GM21786 (cell line): ENCODE results near the gene PRKN.

ENCODE experiments used
- ATAC-seq: cut with Tn5 transposase; IDR thresholded peaks from one replicate; pipeline ENCODE4 v1.9.1; 2021; ENCODE audit not compliant: unreplicated experiment

The PRKN gene

GRCh38 chr6:162388383-162388777 lies 339.2 kb downstream of the PRKN start:
- no peak for ATAC-seq

- no peak for ATAC-seq
These were observed 339.7 kb downstream of the PRKN start for GRCh38 chr6:162387718-162388382.

GRCh38 chr6:162385980-162386379 lies 341.6 kb downstream of the PRKN start:
- ATAC-seq: no peak

DNA sequence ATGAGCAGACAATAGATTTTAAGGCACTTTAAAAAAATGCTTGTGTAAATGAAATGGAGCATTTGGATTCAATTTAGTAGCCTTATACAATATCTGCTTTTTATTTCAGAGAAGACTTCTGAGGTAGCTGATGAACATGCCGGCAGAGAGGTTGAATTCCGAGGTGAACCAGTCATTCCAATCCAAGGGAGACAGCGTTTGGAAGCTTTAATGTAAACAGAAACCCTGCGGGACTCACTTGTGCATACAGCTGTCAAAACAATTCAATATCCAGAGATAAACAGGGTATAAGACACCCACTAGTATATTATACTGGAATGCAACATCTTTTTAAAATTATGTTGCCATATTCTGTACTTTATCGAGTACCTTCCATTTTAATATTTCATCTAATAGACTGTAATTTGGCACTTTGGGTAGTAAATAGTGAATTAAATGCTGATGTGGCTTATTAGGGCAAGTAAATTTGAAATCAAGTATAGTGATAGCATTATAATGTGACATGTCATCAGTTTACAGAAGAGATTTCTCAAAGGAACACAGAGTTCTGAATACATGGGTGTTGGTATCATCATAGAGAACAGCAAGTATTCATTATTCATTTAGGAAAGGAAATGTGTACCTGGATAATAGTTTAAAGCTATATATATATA lies 347.7 kb downstream of the PRKN start:
- no peak for ATAC-seq

GRCh38 chr6:162377735-162378134 lies 349.8 kb downstream of the PRKN start:
- no peak for ATAC-seq

DNA sequence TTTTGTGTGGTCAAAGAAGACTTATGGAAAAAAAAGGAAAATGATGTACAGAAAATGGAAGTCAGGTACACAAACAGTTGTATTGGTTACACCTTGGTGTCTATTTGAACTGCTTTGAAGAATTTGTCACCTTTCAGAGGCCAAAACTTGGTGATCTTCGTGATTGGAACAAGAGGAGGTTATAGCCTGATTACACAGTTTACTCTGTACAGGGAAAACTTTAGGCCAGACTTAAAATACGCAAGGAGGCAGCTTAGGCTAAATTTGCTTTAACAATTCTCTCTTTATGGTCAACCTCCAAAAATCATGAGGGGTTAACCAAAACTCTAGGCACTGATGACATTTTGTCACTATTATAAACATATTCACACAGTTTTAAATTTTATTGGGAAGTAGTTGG lies 353.7 kb downstream of the PRKN start:
- ATAC-seq: no peak

- no peak for ATAC-seq
These were observed 354.4 kb downstream of the PRKN start for GRCh38 chr6:162373192-162373591.

GRCh38 chr6:162372106-162372505 lies 355.5 kb downstream of the PRKN start:
- no peak for ATAC-seq

- no peak for ATAC-seq
These were observed 356.4 kb downstream of the PRKN start for GRCh38 chr6:162371121-162371520.

DNA sequence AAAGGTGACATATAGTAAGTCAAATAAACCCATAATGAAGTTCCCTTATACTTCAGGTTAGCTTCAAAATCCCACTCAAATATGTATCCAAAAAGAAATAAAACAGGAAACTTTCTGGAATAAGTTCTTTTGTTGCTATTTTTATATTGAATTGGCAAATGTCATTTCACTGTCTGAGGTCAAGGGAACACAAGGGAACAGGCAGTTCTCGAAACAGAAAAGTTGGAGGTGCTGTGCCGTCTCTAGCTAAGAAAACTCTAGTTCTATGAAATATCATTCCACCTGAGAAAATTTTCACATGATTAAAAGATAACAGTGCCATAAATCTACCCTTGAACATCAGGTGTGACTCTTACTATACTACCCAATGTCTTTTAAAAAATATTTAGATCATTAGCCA lies 358.5 kb downstream of the PRKN start:
- ATAC-seq: no peak

DNA sequence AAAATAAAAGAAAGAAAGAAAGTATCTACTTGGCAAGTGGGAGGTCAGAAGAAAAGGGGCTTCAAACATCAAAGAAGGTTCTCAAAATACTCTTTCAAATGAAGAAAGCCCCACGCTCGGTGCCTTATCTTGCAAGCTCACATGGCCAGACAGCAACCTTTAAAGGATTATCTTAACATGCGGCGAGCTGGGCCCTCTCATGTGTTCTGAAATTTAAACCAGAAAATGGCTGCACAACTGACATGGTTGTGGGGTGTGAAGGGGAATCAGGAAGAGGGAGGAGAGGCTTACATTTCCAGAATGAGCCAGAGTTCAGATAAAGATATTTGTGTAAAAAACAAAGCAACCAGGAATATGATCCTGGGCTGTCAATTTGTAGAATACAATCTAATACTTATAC lies 363.1 kb downstream of the PRKN start:
- no peak for ATAC-seq

- ATAC-seq: no peak
These were observed 363.8 kb downstream of the PRKN start for GRCh38 chr6:162363757-162364156.

DNA sequence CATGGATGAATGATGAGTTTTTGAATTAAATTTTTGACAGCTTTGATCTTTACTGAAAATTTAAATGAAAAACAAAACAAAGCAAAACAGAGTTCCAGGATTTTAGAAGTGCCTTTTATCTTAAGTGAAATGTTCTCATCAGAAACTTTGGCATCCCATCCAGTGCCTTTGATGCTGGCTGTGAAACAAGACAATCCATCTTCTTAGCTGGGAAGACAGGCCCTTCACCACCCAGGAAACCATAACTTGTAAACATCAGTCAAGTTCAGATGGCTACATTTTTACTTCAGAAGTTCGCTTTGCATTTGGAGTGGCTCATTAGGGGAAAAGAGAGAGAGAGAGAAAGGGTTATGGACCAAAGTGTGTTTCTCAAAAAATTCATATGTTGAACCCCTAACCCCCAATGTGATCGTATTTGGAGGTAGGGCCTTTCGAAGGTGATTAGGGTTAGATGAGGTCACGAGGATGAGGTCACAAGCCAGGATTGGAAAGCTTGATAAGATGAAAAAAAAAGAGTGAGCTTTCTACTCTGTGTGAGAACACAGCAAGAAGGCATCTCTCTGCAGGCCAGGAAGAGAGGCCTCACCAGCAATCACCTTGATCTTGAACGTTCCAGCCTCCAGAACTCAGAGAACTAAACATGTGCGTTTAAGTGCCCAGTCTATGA lies 366.5 kb downstream of the PRKN start:
- ATAC-seq: no peak

GRCh38 chr6:162358625-162359024 lies 368.9 kb downstream of the PRKN start:
- ATAC-seq: no peak

DNA sequence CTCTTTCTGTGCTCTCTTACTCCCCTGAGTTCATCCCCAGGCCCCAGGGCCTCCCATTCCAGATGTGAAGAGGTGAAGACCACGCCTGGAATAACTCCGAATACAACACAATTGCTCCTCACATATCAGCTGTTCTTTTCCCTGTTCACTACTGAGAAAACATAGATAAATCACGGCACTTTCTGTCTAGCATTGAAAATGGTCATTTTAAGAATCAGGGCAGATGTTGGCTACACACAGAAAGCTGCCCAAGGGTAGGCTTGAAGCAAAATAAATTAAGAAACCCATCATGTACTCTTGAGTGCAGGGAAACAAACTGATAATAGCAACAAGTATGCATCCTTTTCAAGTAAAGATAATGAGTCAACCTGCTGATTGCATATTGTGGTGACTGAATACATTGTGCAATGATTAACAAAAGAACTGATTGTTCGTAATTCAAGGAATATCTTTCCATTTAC lies 382.5 kb downstream of the PRKN start:
- ATAC-seq: no peak

DNA sequence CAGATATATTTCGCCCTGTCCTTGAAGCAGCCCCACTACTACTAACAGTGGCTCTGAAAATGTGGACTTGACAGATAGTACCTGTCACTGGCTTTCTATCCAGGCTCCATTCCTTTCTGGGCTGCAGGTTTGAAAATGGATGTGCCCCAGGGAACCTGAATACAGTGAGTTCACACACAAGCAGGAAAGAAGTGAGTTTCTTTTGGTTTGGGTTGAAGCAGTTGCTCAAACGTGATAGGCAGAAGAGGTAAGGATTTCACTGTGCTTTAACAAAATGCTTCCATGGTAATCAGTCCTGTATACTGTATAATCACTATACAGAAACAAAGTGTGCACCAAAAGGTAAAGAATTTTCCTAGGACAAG lies 382.9 kb downstream of the PRKN start:
- no peak for ATAC-seq

GRCh38 chr6:162343936-162344645 lies 383.5 kb downstream of the PRKN start:
- ATAC-seq: no peak

DNA sequence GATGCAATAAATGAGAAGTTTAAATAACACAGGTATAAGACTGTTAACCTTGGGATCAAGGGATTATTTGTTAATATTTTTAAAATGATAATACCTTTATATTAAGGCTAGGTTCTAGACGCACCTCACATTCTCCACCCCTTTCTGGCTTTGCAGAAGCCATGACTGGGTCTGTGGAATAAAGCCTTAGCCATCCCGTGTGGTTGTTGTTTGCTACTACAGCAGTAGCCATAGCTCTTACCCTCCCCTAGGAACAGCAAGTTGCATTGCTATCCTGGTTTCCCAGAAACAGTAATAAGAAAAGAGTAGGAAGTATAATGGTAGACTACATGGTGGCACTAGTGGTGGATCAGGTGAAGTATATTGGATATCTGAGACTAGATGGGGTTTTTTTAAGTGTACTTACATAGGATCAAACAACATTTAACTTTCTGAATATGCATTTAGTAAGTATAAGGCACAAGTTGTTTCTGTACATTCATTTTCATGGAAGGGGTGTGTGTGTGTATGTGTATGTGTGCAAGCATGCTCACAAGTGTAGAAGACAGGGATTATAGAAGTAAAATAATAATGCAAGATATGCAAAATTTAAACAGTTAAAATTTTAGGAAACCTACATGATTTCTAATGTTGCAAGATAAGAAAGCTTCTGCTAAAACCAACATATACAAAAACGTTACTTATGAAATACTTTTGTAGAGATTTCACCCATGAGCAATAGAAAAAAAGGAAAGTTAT lies 384.2 kb downstream of the PRKN start:
- no peak for ATAC-seq

GRCh38 chr6:162337412-162337811 lies 390.2 kb downstream of the PRKN start:
- ATAC-seq: no peak

DNA sequence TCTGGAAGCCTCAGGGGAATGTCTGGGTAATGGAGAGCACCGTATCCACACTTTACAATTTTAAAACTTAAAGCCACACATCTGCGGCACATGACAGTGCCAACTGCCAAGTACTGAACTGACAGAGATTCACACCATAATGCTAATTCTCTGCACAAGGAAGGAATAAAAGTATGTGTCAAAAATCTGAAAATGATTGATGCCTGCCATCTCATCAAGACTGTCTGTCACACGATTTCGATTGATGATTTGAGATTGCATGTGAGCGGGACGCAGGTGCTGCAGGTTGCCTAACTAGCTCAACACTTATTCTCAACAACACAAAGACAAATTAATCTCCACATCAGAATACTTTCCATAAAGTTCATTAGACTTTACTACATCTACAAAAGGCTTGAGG lies 391.2 kb downstream of the PRKN start:
- no peak for ATAC-seq

DNA sequence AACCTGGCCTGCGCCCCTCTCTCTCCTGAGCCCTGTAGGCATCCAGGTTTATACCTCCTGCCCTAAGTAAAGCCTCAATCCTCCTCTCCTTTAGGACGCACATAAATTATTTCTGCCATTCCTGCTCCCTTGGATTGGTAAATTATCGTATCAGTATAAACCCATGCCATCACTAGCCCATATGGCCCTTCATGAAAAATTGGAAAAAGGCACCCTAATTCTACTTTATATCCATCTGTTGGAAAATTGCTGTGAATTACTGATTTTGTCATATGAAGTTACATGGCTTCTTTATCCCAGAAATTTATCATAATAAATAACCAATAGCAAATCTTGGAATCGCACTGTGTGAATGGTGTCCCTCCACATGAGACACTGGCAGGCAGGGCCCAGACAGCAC lies 395.2 kb downstream of the PRKN start:
- ATAC-seq: no peak
